ENCODE measurements around the gene HRH1.

HRH1 gene

DNA sequence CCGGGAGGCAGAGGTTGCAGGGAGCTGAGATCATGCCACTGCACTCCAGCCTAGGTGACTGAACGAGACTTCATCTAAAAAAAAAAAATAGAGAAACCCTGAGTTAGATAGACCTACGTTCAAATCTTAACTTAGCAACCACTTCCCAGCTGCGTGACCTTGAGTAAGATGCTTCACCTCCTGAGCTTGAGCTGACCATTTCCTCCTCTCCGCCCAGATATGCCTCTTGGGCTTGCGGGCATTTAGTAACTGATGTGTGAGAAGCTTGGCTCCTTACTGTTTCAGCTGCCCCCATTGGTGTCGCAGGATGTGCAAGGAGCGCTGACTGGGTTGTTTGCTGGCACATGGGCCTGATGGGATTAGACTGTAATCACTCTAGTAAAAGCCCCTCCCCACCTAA lies 91.0 kb downstream of the HRH1 start:
- TF ChIP-seq, protein P1, sequence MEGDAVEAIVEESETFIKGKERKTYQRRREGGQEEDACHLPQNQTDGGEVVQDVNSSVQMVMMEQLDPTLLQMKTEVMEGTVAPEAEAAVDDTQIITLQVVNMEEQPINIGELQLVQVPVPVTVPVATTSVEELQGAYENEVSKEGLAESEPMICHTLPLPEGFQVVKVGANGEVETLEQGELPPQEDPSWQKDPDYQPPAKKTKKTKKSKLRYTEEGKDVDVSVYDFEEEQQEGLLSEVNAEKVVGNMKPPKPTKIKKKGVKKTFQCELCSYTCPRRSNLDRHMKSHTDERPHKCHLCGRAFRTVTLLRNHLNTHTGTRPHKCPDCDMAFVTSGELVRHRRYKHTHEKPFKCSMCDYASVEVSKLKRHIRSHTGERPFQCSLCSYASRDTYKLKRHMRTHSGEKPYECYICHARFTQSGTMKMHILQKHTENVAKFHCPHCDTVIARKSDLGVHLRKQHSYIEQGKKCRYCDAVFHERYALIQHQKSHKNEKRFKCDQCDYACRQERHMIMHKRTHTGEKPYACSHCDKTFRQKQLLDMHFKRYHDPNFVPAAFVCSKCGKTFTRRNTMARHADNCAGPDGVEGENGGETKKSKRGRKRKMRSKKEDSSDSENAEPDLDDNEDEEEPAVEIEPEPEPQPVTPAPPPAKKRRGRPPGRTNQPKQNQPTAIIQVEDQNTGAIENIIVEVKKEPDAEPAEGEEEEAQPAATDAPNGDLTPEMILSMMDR (IDR thresholded peaks at IDR 0.05; ENCODE audit: borderline replicate concordance, insufficient read depth, low read depth, low read length): no peak
- H3K4me3 ChIP-seq (ENCODE audit: low read depth, low read length): no peak overlapping the region

DNA sequence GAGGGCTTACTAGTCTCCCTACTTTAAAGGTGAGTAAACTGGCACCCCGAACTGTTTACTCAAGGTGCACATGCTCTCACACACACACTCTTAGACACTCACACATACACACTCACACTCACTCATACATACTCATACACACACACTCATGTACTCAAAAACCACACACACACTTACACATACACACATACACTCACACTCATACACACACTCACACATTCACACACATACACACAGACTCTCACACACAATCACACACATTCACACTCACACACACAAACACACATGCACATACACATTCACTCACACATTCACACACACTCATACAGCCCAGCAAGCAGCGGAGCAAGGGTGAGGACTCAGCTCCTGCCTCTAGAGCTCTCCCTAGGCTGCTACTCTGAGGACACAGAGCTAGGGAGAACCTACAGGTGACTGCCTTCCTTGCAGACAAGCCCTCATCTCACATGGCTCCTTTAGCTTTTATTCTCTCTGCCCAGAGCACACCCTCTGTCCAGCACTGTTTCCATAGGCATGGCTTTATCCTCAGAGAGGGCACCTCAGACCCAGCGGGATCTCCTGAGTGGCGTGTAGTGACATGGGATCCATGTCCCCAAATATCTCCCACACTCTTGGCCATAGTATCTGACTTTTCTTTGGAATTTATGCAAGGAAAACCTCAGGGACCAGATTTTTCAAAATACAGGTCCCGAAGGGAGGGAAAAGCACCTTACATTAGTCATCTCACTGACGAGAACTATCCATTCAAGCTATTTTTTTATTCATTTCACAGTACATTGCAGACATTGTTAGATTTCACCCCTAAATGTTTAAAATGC lies 91.8 kb downstream of the HRH1 start:
- TF ChIP-seq, protein P1 (IDR thresholded peaks at IDR 0.05; ENCODE audit: borderline replicate concordance, insufficient read depth, low read depth, low read length): no peak

DNA sequence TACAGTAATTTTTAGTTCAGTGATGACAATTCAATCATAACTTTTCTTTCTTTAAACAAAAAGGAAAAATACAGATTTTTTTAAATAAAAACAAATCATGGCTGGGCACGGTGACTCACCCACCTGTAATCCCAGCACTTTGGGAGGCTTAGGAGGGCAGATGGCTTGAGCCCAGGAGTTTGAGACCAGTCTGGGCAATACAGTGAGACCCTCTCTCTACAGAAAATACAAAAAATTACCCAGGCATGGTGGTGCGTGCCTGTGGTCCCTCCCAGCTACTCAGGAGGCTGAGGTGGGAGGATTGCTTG lies 92.3 kb downstream of the HRH1 start:
- TF ChIP-seq, protein P1 (IDR thresholded peaks at IDR 0.05; ENCODE audit: borderline replicate concordance, insufficient read depth, low read depth, low read length): no peak
- H3K4me3 ChIP-seq (ENCODE audit: low read depth, low read length): no peak overlapping the region

More for the DNA sequence above, 91.8 kb downstream of the HRH1 start:
- no peak overlapping the region for H3K4me3 ChIP-seq (ENCODE audit: low read depth, low read length)

DNA sequence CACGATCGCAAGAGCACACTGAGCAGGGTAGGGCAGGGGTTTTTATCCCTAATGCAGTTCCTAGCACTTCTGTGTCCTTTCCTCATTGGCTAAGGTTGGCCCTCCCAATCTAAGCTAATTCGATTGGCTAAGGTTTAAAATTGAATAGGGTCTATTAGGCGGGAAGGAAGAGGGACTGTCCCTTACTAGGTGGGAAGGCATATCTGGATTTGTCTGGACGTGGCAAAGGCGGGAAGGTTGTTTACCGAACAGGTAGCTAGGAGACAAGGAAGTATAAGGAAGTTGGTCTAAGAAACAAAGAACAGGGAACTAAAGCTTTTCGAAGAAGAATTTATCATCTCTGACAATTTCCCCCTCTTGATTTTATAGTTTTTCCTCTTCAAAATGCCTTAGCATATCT lies 93.1 kb downstream of the HRH1 start:
- no peak overlapping the region for H3K4me3 ChIP-seq (ENCODE audit: low read depth, low read length)
- TF ChIP-seq, protein P1 (IDR thresholded peaks at IDR 0.05; ENCODE audit: borderline replicate concordance, insufficient read depth, low read depth, low read length): no peak

DNA sequence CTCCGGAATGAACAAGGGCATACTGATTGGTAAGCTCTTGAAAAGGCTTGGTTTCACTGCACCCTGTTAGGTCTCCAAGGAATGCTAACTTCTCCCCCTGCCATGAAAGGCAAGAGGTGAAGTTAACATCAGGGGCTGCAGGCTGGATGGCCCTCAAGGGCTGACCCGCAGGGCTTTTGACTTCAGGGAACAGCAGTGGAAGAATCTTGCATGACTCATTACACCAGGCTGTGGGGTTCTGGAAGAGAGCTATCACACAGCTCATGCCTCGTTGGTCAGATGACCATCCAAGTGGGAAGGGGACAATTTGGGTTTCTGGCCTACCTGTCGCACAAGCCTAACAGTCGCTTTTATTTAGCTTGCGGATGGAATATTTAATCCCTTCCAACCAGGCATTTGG lies 94.3 kb downstream of the HRH1 start:
- H3K4me3 ChIP-seq (ENCODE audit: low read depth, low read length): no peak overlapping the region
- TF ChIP-seq, protein P1 (IDR thresholded peaks at IDR 0.05; ENCODE audit: borderline replicate concordance, insufficient read depth, low read depth, low read length): no peak

DNA sequence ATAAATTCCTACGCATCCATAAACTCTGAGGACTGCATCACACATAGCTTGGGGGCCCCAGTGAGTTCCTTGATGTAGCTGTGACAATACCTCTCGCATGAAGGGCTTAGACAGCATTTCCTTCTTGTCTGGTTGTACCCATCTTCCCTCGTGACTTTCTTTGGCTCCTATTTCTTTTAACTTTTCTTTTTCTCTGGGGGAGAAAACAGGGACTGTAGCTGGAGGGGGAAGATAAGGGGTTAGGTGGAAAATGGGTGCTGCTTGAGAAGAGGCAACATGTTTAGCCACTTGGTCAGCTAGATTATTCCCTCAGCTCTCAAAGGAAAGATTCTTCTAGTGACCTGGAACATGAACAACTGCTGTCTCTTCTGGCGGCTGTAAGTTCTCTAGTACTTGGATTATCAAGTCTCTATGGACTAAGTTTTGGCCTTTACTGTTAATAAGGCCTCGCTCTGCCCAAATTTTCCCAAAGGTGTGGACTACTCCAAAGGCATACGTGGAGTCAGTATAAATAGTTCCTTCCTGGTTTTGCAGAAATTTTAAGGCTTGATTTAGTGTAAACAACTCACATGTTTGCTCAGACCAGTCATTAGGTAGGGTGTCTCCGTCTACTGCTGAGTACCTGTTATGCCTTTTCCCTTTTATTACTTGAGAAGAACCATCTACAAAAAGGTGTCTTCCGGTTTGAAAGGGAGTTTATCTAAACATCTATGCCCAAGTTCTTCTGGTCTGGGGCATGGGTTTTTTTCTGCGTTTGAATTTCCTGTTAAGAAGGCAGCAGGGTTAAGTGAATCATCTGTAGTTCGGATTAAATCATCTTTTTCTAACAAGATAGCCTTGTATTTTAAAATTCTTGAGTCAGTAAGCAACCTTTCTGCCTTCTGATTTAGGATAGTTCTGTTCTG lies 96.9 kb downstream of the HRH1 start:
- H3K4me3 ChIP-seq (ENCODE audit: low read depth, low read length): no peak overlapping the region
- TF ChIP-seq, protein P1 (IDR thresholded peaks at IDR 0.05; ENCODE audit: borderline replicate concordance, insufficient read depth, low read depth, low read length): no peak

Measured in GM12875 (cell line).